Retinal pigment epithelial cell (primary cell): ENCODE data around the gene TOP3A.

ENCODE experiments used
- DNase-seq: peaks from one replicate; pipeline ENCODE4 v3.0.0-alpha.2; 2010; ENCODE audit warnings: low read depth
- H3K4me3 ChIP-seq: 2 replicates; pipeline ENCODE4 v1.5.1; 2011; ENCODE audit warnings: mild to moderate bottlenecking, low read length, control low read depth, moderate library complexity
- CTCF ChIP-seq: conservative IDR thresholded peaks from 2 replicates; pipeline ENCODE4 v1.5.1; 2011; ENCODE audit warnings: low read depth, low read length, control low read depth, inconsistent platforms

TOP3A gene

GRCh38 chr17:18230288-18231141, 84.3 kb downstream of the TOP3A start:
- TF ChIP-seq CTCF = no peak
- no peak overlapping the region for H3K4me3 ChIP-seq
- no peak for DNase-seq

- DNase-seq = no peak
- no peak overlapping the region for H3K4me3 ChIP-seq
- no peak for TF ChIP-seq CTCF
Observed at GRCh38 chr17:18229771-18230170, 85.0 kb downstream of the TOP3A start.

- H3K4me3 ChIP-seq = no peak overlapping the region
- no peak for DNase-seq
- TF ChIP-seq CTCF = no peak
Observed at GRCh38 chr17:18229254-18229653, 85.5 kb downstream of the TOP3A start.

GRCh38 chr17:18228176-18228682, 86.6 kb downstream of the TOP3A start:
- no peak for DNase-seq
- H3K4me3 ChIP-seq = no peak overlapping the region

GRCh38 chr17:18227635-18228034, 87.2 kb downstream of the TOP3A start:
- DNase-seq = no peak
- no peak for TF ChIP-seq CTCF
- H3K4me3 ChIP-seq = no peak overlapping the region

More at GRCh38 chr17:18228176-18228682, 86.6 kb downstream of the TOP3A start:
- no peak for TF ChIP-seq CTCF

GRCh38 chr17:18226284-18226945, 88.4 kb downstream of the TOP3A start:
- TF ChIP-seq CTCF = no peak
- H3K4me3 ChIP-seq = peak overlapping the region; percentile 89
- DNase-seq = no peak
